ENCODE measurements around the gene RNF208.
"Not testable (repeated sequence)": the region's sequence is repeated elsewhere in the genome, so short reads cannot be mapped to it uniquely, and the experiment has no call there.

The RNF208 gene, protein sequence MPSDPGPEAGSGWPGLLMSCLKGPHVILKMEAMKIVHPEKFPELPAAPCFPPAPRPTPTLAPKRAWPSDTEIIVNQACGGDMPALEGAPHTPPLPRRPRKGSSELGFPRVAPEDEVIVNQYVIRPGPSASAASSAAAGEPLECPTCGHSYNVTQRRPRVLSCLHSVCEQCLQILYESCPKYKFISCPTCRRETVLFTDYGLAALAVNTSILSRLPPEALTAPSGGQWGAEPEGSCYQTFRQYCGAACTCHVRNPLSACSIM

GRCh38 chr9:137222190-137223077, at the start of gene RNF208:
RNF208 (minus strand) TSS chr9:137222240; CDS start chr9:137221212, 1,028 bp downstream.
- no peak for DNase-seq

- no peak for DNase-seq
These were observed 49.6 kb upstream of the RNF208 start for GRCh38 chr9:137271696-137272076.

- peak in 1 of 2 donors; percentile 32 for DNase-seq
These were observed 49.1 kb upstream of the RNF208 start for GRCh38 chr9:137270929-137271695.

- no peak for DNase-seq
These were observed 47.3 kb upstream of the RNF208 start for GRCh38 chr9:137269231-137269772.

- DNase-seq, result no peak
These were observed 46.6 kb upstream of the RNF208 start for GRCh38 chr9:137268538-137269201.

- no peak for DNase-seq
These were observed 45.9 kb upstream of the RNF208 start for GRCh38 chr9:137267933-137268355.

DNA sequence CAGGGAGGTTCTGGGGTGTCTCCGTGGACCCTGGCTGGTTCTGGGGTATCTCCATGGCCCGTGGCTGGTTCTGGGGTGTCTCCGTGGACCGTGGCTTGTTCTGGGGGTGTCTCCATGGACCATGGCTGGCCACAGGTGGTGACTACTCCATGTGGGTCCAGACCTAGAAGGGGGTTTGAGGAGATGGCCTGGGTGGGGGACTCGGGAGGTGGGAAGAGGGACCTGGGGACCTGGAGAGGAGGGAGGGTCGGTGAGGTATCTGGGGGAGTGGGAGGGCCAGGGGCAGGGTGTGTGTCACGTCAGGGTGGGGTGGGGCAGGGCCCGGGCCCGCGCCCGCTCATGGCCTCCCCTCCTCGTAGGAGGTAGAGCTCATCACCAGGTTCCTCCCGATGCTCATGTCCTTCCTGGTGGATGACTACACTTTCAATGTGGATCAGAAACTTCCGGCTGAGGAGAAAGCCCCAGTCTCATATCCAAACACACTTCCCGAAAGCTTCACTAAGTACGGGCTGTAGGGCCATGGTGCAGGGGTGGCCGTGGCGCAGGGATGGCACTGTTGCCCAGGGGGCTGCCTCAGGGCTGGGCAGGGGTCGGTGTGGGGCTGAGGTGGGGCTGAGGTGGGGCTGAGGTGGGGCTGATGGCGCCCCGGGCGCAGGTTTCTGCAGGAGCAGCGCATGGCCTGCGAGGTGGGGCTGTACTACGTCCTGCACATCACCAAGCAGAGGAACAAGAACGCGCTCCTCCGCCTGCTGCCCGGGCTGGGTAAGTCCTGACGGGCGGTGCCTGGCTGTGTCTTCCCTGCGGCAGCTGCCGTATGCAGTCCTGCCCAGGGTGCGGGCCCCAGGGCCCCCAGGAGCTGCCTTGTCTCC, 44.8 kb upstream of the RNF208 start:
- DNase-seq, result no peak

GRCh38 chr9:137266162-137266527, 44.1 kb upstream of the RNF208 start:
- DNase-seq, result no peak

- no peak for DNase-seq
These were observed 43.6 kb upstream of the RNF208 start for GRCh38 chr9:137265496-137266161.

DNA sequence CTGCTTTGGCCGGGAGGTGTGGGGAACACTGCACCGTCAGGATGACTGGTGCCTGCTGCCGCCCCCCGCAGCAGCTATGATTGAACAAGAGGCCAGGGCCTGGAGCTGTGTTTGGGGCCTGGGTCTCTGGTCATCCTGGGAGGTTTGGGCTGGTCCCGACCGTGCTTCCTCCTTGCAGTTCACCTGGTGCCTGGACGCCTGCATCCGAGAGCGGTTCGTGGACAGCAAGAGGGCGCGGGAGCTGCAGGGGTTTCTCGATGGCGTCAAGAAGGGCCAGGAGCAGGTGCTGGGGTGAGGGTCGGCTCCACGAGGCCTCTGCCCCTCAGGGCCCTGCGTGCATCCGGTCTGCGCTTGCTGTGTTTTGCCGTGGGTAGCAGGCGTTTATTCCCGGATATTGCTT, 42.0 kb upstream of the RNF208 start:
- no peak for DNase-seq

GRCh38 chr9:137263506-137263905, 41.5 kb upstream of the RNF208 start:
- DNase-seq, result no peak

DNA sequence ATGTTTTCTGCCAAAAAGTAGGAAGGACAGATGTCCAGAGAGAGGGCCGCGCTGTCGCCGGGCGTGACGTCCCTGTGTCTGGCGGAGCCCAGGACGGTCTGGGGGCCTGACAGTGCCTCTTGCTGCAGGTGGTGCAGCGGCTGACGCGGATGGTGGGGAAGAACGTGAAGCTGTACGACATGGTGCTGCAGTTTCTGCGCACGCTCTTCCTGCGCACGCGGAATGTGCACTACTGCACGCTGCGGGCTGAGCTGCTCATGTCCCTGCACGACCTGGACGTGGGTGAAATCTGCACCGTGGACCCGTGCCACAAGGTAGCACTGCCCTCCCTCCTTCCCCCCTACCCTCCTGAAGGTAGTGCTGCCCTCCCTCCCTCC, 40.9 kb upstream of the RNF208 start:
- DNase-seq, result no peak

DNA sequence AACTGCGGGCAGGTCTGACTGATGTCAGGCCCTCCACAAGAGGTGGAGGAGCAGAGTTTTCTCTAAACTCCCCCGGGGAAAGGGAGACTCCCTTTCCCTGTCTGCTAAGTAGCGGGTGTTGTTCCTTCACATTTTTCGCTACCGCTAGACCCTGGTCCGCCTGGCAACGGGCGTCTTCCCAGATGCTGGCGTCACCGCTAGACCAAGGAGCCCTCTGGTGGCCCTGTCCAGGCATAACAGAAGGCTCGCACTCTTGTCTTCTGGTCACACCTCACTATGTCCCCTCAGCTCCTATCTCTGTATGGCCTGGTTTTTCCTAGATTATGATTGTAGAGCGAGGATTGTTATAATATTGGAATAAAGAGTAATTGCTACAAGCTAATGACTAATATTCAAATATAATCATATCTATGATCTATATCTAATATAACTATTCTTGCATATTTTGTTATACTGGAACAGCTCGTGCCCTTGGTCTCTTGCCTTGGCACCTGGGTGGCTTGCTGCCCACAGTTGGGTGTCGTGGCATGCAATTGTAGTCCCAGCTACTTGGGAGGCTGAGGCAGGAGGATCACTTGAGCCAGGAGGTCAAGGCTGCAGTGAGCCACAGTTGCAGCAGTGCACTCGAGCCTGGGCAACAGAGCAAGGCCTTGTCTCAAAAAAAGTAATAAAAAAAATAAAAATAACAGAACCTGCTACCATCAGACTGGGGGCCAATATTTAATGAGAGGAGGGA, 40.3 kb upstream of the RNF208 start:
- DNase-seq, result not testable (repeated sequence)

DNA sequence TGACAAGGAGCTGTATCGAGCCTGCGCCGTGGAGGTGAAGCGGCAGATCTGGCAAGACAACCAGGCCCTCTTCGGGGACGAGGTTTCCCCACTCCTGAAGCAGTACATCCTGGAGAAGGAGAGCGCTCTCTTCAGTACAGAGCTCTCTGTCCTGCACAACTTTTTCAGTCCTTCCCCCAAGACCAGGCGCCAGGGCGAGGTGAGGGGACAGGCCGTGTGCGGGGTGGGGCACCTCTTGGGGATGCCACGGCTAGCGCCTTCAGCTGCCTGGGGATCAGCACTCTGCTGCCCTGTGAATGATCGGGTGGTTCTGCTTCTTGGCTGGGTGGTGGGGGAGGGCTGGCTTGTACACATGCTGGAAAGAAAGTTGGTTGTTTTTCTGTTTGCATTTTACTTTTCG, 34.8 kb upstream of the RNF208 start:
- no peak for DNase-seq

DNA sequence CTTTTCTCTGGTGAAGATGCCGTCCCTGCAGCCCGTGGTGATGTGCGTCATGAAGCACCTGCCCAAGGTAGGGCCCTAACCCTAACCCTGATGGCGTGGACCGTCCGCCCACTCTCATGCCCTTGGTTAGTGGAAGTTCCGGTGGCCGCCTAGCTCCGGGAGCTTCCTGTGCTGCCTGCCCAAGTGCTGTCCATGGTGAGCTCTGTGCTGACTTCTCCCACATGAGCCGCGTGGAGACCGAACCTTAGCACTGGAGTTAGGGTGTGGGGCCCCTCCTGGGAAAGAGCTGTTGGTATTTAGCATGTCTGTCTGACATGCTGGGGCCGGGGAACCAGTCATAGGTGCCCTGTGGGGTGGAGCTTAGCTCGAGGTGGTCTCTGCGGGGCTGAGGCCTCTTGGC, 34.3 kb upstream of the RNF208 start:
- no peak for DNase-seq

- DNase-seq, result peak in 1 of 2 donors; percentile 90
These were observed 33.5 kb upstream of the RNF208 start for GRCh38 chr9:137255448-137256114.

- peak; percentile 40 to 90 for DNase-seq
These were observed 32.8 kb upstream of the RNF208 start, which contains the start of gene NELFB for GRCh38 chr9:137254624-137255447. NELFB (plus strand) TSS chr9:137255327.

DNA sequence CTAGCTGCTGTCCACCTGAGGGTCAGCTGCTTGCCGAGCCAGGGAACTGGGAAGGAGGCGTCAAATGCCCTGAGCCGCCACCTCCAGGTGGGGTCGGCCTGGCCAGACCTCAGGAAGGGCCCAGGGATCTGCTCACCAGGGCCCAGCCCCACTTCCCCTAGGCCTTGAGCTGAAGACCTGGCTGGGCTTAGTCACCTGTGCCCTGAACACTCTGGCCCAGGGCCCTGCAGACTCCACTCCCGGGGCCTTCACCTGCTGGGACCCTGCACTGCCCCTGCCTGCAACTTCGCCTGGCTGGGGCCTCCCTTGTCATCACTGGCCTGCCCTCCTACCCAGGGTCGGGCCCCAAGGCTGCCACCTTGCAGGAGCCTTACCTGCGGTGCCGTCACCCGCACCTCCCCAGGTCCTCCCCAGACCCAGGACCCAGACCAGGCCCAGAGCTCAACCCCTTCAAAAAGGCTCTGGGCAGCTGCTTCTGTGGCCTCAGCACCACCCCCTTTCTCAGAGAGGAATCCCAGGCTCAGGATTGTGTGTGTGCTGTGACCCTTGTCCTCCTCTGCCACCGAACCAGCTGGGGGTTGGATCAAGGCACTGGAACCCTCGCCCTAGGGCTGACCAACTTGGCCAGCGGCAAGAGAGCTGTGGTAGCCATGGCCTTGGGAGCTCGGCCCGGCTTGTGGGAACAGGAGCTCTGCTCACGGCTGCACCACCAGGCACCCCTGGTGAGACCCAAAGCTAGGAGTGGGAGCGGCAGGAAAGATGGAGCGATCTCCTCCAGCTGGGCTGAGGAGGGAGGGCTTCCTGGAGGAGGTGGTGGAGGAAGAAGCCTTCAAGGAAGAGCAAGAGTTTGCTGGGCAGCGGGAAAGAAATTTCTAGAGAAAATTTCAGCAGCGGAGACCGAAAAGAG, 31.9 kb upstream of the RNF208 start:
- DNase-seq, result no peak
